Rectal smooth muscle tissue (tissue), 1 donor: Measurements from ENCODE around the gene THAP6.

ENCODE experiments used
- H3K27ac ChIP-seq: one replicate; pipeline ENCODE4 v1.7.0; 2013; ENCODE audit warnings: low read depth, low read length, inconsistent platforms
- H3K27me3 ChIP-seq: one replicate; pipeline ENCODE4 v1.7.0; 2013; ENCODE audit warnings: low read length; ENCODE audit not compliant: control insufficient read depth, insufficient read depth
- H3K36me3 ChIP-seq: one replicate; pipeline ENCODE4 v1.7.0; 2013; ENCODE audit warnings: low read length; ENCODE audit not compliant: control insufficient read depth, insufficient read depth
- H3K4me1 ChIP-seq: one replicate; pipeline ENCODE4 v1.7.0; 2013; ENCODE audit warnings: low read length; ENCODE audit not compliant: control insufficient read depth, insufficient read depth
- H3K4me3 ChIP-seq: one replicate; pipeline ENCODE4 v1.7.0; 2013; ENCODE audit warnings: low read length
- H3K9ac ChIP-seq: one replicate; pipeline ENCODE4 v1.7.0; 2013; ENCODE audit warnings: low read length

THAP6 gene

GRCh38 chr4:75557696-75558095, 43.4 kb downstream of the THAP6 start:
- Histone ChIP-seq H3K9ac (no peak overlapping the region), H3K27ac (no peak overlapping the region), H3K4me3 (no peak overlapping the region), H3K4me1 (no peaks in the 10 kb centered on the region), H3K36me3 (no peaks in the 10 kb centered on the region), H3K27me3 (peaks cover 2% of the 10 kb centered on the region)

GRCh38 chr4:75561789-75562188, 47.5 kb downstream of the THAP6 start:
- Histone ChIP-seq H3K27me3 (peaks cover 2% of the 10 kb centered on the region), H3K36me3 (no peaks in the 10 kb centered on the region), H3K4me1 (no peaks in the 10 kb centered on the region), H3K4me3 (no peak overlapping the region), H3K27ac (no peak overlapping the region), H3K9ac (no peak overlapping the region)

GRCh38 chr4:75564023-75564422, 49.8 kb downstream of the THAP6 start:
- no peak overlapping the region for H3K27ac ChIP-seq
- peaks cover 2% of the 10 kb centered on the region for H3K27me3 ChIP-seq
- no peaks in the 10 kb centered on the region for H3K36me3 ChIP-seq
- no peak overlapping the region for H3K4me3 ChIP-seq
- H3K4me1 ChIP-seq, result no peaks in the 10 kb centered on the region
- no peak overlapping the region for H3K9ac ChIP-seq

GRCh38 chr4:75565481-75565880, 51.2 kb downstream of the THAP6 start:
- Histone ChIP-seq H3K9ac (no peak overlapping the region), H3K27me3 (peaks cover 2% of the 10 kb centered on the region), H3K27ac (no peak overlapping the region), H3K36me3 (no peaks in the 10 kb centered on the region), H3K4me3 (no peak overlapping the region), H3K4me1 (no peaks in the 10 kb centered on the region)

- H3K9ac ChIP-seq, result no peak overlapping the region
- no peaks in the 10 kb centered on the region for H3K4me1 ChIP-seq
- no peak overlapping the region for H3K4me3 ChIP-seq
- no peaks in the 10 kb centered on the region for H3K36me3 ChIP-seq
- H3K27me3 ChIP-seq, result peaks cover 1% of the 10 kb centered on the region
- H3K27ac ChIP-seq, result no peak overlapping the region
Measured at GRCh38 chr4:75566911-75567310, 52.6 kb downstream of the THAP6 start.

GRCh38 chr4:75567725-75568124, 53.5 kb downstream of the THAP6 start:
- Histone ChIP-seq H3K27ac (no peak overlapping the region), H3K27me3 (no peaks in the 10 kb centered on the region), H3K36me3 (no peaks in the 10 kb centered on the region), H3K4me1 (no peaks in the 10 kb centered on the region), H3K9ac (no peak overlapping the region), H3K4me3 (no peak overlapping the region)
